GM18873 (cell line): Measurements from ENCODE around the gene TBX15.
"Not testable (repeated sequence)": the region's sequence is repeated elsewhere in the genome, so short reads cannot be mapped to it uniquely, and the experiment has no call there.

Source experiments
- ATAC-seq: cut with Tn5 transposase; IDR thresholded peaks from one replicate; pipeline ENCODE4 v1.9.1; 2021; ENCODE audit warnings: mild to moderate bottlenecking, moderate library complexity, moderate number of reproducible peaks; ENCODE audit not compliant: unreplicated experiment, low FRiP score

TBX15 gene

GRCh38 chr1:118931876-118932275 is 56.3 kb downstream of the TBX15 start:
- no peak for ATAC-seq

DNA sequence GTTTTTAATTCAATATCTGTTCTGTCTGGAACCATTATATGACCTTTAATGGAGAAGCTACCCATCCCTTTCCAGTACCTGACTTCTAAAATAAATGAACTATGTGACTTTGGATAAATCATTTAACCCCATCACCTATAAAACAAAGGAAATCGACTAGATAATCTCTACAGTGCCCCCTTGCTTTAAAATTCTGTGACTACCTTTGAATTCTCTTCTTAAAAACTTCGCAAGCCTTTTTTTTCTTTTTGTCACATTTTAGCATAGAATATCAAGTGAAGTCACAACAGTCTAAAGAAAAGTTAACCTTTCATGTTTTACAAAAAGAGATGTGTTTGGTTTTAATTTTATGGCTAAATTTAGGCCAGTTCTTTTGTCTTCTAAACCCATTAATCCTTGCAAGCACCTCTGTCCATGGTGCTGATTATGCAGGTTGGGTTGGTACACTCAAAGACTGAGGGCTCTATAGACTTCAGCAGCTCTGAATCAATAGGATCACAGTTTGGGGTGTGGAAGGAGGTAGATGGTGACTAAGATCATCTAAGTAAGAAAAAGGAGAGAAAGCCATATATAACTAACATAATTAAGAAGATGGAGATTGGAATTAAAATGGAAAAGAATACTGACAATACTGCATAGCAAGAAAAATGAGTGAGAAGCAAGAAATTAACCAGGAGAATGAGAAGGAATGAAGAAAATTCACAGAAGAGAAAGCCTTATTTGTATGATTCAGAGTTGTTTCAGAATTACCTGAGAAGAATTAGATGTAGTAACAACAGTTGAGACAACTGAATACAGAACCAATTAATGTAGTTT is 59.2 kb downstream of the TBX15 start:
- no peak for ATAC-seq

DNA sequence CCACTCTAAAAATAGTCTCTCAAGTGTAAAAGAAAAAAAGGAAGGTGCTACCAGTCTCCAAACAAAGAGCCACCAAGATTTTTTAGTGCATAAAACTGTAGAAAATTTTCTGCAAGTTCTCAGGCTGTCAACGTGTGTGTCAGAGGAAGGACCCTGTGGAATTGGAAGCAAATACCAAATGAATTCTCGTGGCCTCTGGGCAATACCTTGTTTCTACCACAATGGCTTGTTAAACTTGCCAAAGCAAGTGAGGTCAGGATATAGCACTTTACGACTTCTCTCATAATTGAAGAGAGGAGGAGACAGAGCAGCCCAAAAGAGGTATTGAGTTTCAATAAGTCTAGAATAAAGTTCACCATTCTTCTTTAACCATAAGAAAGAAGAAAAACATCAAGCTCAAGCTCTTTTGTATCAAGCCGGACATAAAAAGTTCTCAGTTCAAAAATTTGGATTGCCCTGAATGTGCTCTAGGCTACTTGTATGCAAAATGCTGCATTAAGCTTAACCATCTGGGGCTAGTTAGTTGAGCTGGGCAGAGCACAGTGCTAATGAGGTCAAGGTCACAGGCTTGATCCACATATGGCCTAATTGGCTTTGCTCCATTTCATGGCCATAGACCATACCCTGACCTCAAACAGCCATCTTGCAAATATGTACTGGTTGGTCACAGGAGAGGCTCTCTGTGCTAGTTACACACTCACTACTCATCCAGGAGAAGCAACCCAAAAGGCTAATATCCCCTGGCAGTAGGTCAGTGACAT is 60.5 kb downstream of the TBX15 start:
- no peak for ATAC-seq

- ATAC-seq = no peak
Observed at GRCh38 chr1:118926261-118926660, 61.9 kb downstream of the TBX15 start.

DNA sequence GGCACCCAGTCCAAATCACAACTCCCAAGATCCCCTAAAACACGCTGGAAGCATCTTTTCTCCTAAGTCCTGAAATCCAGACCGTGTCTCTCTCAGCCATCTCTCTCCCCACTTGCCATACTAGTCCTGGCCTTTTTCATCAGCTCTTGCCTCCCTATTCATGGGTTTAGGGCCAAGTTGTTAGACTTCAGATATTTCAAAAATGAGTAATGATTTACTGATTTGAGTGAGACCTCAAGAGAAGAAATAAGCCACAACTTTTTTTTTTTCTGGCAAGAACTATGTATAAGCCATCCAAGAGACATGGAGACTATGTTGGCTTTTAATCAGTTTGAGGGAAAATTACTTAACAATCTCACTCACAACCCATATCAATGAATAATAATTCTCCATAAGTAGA is 62.5 kb downstream of the TBX15 start:
- no peak for ATAC-seq

- ATAC-seq = no peak
Observed at GRCh38 chr1:118923319-118923718, 64.8 kb downstream of the TBX15 start.

DNA sequence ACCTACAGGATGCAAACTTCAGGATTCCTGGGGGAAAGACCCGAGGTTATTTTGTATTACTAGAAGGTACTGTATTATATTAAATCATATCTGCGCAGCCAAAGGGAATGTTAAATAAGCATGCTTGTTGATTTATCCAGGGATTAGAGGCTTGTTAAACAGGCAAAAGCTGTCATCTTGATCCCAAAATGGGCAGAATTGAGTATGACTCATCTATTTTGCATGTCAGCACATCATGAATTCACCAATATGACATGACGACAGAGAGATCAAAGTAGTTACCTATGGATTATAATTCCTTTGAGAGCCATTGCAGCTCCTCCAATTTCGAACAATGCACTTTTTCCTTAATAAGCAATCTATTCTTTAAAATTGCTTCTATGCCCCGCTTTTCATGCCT is 66.1 kb downstream of the TBX15 start:
- ATAC-seq = no peak

DNA sequence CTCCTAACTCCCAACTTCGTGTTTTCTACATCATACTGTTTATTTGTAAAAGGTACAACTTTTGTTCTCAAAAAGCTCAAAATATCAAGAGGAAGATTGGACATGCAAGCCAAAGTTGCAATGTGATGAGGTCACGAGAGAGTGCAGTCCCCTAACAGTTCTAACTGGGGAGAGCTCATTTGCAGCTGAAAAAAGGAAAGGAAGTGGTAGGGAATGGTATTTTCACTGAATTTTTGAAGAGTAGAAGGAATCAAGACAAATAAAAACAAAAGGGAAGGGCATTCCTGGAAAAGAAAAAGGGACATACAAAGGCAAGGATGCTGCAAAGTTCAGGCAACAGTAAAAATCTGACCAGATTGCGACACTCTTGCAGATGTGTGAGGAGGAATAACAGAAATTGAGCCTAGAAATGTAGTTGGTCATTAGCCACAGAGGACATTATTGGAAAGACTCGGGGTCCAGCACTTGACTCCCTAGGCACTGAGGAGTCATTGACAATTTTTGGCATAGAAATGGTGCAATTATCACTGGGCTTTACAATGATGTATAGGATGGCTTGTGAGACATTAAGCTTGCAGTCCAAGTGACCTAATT is 67.9 kb downstream of the TBX15 start:
- no peak for ATAC-seq

DNA sequence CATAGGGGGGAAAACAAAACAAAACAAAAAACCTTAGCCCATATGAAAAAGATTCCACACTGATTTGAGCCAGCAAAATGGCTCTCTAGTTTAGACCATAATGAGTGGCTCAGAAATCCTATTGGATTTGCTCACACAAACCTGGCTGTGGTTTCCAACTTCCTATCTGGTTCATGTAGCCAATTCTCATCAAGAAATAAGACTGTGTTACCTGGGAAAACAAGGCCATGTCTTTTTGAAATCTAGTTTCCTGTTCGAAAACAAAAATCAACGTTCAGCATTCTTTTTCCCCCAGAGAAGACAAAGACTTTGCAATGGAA is 69.2 kb downstream of the TBX15 start:
- ATAC-seq = no peak

GRCh38 chr1:118918230-118918939 is 69.8 kb downstream of the TBX15 start:
- peak; percentile 65 for ATAC-seq

- ATAC-seq = not testable (repeated sequence)
Observed at GRCh38 chr1:118916346-118916745, 71.8 kb downstream of the TBX15 start.

GRCh38 chr1:118914379-118915161 is 73.6 kb downstream of the TBX15 start:
- ATAC-seq = peak; percentile 48

- no peak for ATAC-seq
Observed at GRCh38 chr1:118913818-118914217, 74.3 kb downstream of the TBX15 start.

GRCh38 chr1:118912574-118912973 is 75.6 kb downstream of the TBX15 start:
- no peak for ATAC-seq

- no peak for ATAC-seq
Observed at GRCh38 chr1:118911571-118911970, 76.6 kb downstream of the TBX15 start.

- no peak for ATAC-seq
Observed at GRCh38 chr1:118907466-118907865, 80.7 kb downstream of the TBX15 start.

- no peak for ATAC-seq
Observed at GRCh38 chr1:118905671-118906070, 82.5 kb downstream of the TBX15 start.

- no peak for ATAC-seq
Observed at GRCh38 chr1:118905196-118905595, 82.9 kb downstream of the TBX15 start.

- no peak for ATAC-seq
Observed at GRCh38 chr1:118902711-118903191, 85.4 kb downstream of the TBX15 start.

DNA sequence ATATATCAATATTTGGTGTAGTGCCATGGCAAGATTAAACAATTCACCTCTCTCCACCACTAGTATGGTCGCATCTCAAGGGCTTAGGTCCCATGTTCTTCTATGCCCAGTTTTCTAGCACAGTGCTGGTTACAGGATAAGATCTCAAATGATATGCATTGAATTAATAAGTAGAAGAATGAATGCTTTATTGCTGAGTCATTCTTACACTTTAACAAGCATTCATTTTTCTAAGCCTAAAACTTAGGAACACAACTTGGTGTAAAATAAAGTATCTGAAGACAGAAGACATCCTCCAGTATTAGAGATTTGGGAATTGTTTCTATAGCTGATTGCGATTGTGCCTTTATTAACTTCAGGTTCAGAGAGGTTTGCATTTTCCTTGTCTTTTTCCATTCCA is 85.8 kb downstream of the TBX15 start:
- ATAC-seq = no peak
